Panc1 (cell line): Measurements from ENCODE around the gene MAP6D1. TPM values are rescaled to one million over a fixed set of nuclear protein-coding genes. Genes with fewer than 3 reads are reported as not detected.

Experiments
- ATAC-seq: fragments of 200-7000 bp; cut with Tn5 transposase; 2 replicates; pipeline ENCODE4 v1.9.1; 2020; ENCODE audit warnings: mild to moderate bottlenecking, moderate library complexity
- BruUV-seq: library from RNA; stranded (reverse); fragments of 400-500 nt; replicated peaks from 2 replicates; lab custom pipeline; 2021; lab: Mats Ljungman, UMichigan
- CTCF ChIA-PET: fragments of 300-600 bp; sonication (Branson Sonifier 250); formaldehyde crosslinking; loops from one replicate; lab custom pipeline; 2022; ENCODE audit warnings: antibody characterized with exemption; lab: Charles Lee
- POLR2A ChIA-PET: fragments of 300-600 bp; sonication (Branson Sonifier 250); formaldehyde crosslinking; loops from one replicate; lab custom pipeline; 2022; ENCODE audit warnings: antibody characterized with exemption; lab: Charles Lee
- DNase-seq: peaks from one replicate; pipeline ENCODE4 v3.0.0-alpha.2; 2010; ENCODE audit warnings: low read depth, low spot score
- H3K27ac ChIP-seq: 2 replicates; pipeline ENCODE4 v1.5.1; 2011; ENCODE audit warnings: mild to moderate bottlenecking, low read length, inconsistent platforms
- H3K27me3 ChIP-seq: fragments of 200-500 bp; sonication (Bioruptor generic); 2 replicates; pipeline ENCODE4 v1.6.0; 2014; ENCODE audit warnings: low read length, inconsistent platforms; ENCODE audit not compliant: control insufficient read depth, insufficient read depth
- H3K36me3 ChIP-seq: fragments of 200-500 bp; sonication (Bioruptor generic); 2 replicates; pipeline ENCODE4 v1.5.1; 2014; ENCODE audit warnings: inconsistent platforms, mild to moderate bottlenecking, low read length, moderate library complexity; ENCODE audit not compliant: control insufficient read depth, insufficient read depth
- H3K4me1 ChIP-seq: 2 replicates; pipeline ENCODE4 v1.5.1; 2011; ENCODE audit warnings: inconsistent platforms, mild to moderate bottlenecking, low read length, moderate library complexity; ENCODE audit not compliant: control insufficient read depth, insufficient read depth
- H3K4me3 ChIP-seq, 2 experiments: 2 replicates each; pipeline ENCODE4 v1.5.1; 2011 to 2012; ENCODE audit warnings: low read depth in 2 of 2, low read length in 2 of 2, mild to moderate bottlenecking in 2 of 2, inconsistent platforms in 1 of 2, moderate library complexity in 1 of 2
- H3K9me3 ChIP-seq: fragments of 200-500 bp; sonication (Bioruptor generic); 2 replicates; pipeline ENCODE4 v1.5.1; 2014; ENCODE audit warnings: low read depth, mild to moderate bottlenecking, inconsistent platforms, low read length, moderate library complexity; ENCODE audit not compliant: control insufficient read depth, insufficient read depth
- SIN3A ChIP-seq: IDR thresholded peaks from 2 replicates; pipeline ENCODE4 v1.6.1; 2012; ENCODE audit warnings: low read depth, mild to moderate bottlenecking, low read length, moderate library complexity, borderline replicate concordance; ENCODE audit not compliant: insufficient read depth
- TCF7L2 ChIP-seq: IDR thresholded peaks from 2 replicates; pipeline ENCODE4 v1.6.1; 2011; ENCODE audit warnings: mild to moderate bottlenecking, low read depth, low read length, inconsistent platforms
- in situ Hi-C: cut with HindIII; loops from 2 replicates; pipeline ENCODE4 v1.10.0; 2016; ENCODE audit warnings: low sequenced_read_pairs, low pct_unique_long_range_greater_than_20kb
- intact Hi-C: fragments of 100-400 bp; cut with micrococcal nuclease; formaldehyde crosslinking; loops from one replicate; pipeline ENCODE4 v1.10.0; 2022; ENCODE audit not compliant: unreplicated experiment
- total RNA-seq: library from RNA; stranded (reverse); gene quantifications from one replicate; pipeline ENCODE4 v1.2.1, GENCODE V29; 2021; ENCODE audit not compliant: unreplicated experiment
- TF ChIP-seq, protein P1 (sequence below): fragments of 450-650 bp; IDR thresholded peaks from 2 replicates; pipeline ENCODE4 v1.5.1; 2017; ENCODE audit warnings: mild to moderate bottlenecking
- TF ChIP-seq, protein P2 (sequence below), 2 experiments: IDR thresholded peaks; 2 replicates each; pipeline ENCODE4 v1.6.1; 2011 to 2012; ENCODE audit warnings: low read depth in 2 of 2, control low read depth in 1 of 2, low read length in 1 of 2, mild to moderate bottlenecking in 1 of 2, moderate library complexity in 1 of 2; ENCODE audit not compliant: insufficient read depth in 1 of 2

The MAP6D1 gene
- total RNA-seq, 1 experiment from 2014 or later = 7.9 TPM

DNA sequence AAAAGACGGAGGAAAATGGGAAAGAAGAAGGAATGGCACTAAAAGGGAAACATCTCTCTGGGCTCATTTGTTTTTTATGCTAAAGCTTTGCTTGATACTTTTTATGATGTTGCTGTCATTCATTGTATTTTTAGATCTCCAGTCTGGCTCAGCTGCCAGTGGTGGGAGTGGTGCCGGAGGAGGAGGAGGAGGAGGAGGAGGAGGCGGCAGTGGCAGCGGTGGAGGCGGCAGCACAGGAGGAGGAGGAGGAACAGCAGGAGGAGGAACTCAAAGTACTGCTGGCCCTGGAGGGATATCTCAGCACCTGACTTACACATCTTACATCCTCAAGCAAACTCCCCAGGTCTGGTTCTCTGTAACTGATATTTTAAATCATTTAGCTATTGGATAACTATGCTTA is 49.6 kb downstream of the MAP6D1 start:
- intact Hi-C loops (no loop called here), in situ Hi-C loops (no loop called here)
- H3K4me3 ChIP-seq = no peak overlapping the region
- no peak for DNase-seq
- ChIA-PET CTCF (no interaction called here), POLR2A (no interaction called here)
- no peaks in the 10 kb centered on the region for H3K27me3 ChIP-seq
- no peak for TF ChIP-seq TCF7L2
- TF ChIP-seq SIN3A = no peak
- TF ChIP-seq, protein P1, sequence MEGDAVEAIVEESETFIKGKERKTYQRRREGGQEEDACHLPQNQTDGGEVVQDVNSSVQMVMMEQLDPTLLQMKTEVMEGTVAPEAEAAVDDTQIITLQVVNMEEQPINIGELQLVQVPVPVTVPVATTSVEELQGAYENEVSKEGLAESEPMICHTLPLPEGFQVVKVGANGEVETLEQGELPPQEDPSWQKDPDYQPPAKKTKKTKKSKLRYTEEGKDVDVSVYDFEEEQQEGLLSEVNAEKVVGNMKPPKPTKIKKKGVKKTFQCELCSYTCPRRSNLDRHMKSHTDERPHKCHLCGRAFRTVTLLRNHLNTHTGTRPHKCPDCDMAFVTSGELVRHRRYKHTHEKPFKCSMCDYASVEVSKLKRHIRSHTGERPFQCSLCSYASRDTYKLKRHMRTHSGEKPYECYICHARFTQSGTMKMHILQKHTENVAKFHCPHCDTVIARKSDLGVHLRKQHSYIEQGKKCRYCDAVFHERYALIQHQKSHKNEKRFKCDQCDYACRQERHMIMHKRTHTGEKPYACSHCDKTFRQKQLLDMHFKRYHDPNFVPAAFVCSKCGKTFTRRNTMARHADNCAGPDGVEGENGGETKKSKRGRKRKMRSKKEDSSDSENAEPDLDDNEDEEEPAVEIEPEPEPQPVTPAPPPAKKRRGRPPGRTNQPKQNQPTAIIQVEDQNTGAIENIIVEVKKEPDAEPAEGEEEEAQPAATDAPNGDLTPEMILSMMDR = no peak
- TF ChIP-seq, protein P2, sequence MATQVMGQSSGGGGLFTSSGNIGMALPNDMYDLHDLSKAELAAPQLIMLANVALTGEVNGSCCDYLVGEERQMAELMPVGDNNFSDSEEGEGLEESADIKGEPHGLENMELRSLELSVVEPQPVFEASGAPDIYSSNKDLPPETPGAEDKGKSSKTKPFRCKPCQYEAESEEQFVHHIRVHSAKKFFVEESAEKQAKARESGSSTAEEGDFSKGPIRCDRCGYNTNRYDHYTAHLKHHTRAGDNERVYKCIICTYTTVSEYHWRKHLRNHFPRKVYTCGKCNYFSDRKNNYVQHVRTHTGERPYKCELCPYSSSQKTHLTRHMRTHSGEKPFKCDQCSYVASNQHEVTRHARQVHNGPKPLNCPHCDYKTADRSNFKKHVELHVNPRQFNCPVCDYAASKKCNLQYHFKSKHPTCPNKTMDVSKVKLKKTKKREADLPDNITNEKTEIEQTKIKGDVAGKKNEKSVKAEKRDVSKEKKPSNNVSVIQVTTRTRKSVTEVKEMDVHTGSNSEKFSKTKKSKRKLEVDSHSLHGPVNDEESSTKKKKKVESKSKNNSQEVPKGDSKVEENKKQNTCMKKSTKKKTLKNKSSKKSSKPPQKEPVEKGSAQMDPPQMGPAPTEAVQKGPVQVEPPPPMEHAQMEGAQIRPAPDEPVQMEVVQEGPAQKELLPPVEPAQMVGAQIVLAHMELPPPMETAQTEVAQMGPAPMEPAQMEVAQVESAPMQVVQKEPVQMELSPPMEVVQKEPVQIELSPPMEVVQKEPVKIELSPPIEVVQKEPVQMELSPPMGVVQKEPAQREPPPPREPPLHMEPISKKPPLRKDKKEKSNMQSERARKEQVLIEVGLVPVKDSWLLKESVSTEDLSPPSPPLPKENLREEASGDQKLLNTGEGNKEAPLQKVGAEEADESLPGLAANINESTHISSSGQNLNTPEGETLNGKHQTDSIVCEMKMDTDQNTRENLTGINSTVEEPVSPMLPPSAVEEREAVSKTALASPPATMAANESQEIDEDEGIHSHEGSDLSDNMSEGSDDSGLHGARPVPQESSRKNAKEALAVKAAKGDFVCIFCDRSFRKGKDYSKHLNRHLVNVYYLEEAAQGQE (IDR thresholded peaks at IDR 0.05; ENCODE audit: insufficient read depth in 1 of 2, low read depth in 2 of 2, low read length in 1 of 2) = no peak
- no peak overlapping the region for H3K27ac ChIP-seq
- no peaks in the 10 kb centered on the region for H3K4me1 ChIP-seq
- H3K36me3 ChIP-seq = peaks cover 37% of the 10 kb centered on the region
- BruUV-seq = no TSS peak
- H3K9me3 ChIP-seq = no peaks in the 10 kb centered on the region
- ATAC-seq = no peak

- H3K36me3 ChIP-seq = peaks cover 31% of the 10 kb centered on the region
- intact Hi-C loops (no loop called here), in situ Hi-C loops (no loop called here)
- ChIA-PET CTCF (no interaction called here), POLR2A (no interaction called here)
- ATAC-seq (no peak), DNase-seq (no peak)
- no peaks in the 10 kb centered on the region for H3K9me3 ChIP-seq
- no peaks in the 10 kb centered on the region for H3K27me3 ChIP-seq
- no TSS peak for BruUV-seq
- no peak for TF ChIP-seq SIN3A
- TF ChIP-seq, protein P1 = no peak
- H3K27ac ChIP-seq = no peak overlapping the region
- H3K4me3 ChIP-seq = no peak overlapping the region
- no peaks in the 10 kb centered on the region for H3K4me1 ChIP-seq
Measured at GRCh38 chr3:183774631-183775030, 50.7 kb downstream of the MAP6D1 start.
